OCI-LY3 (cell line): ENCODE data around the gene TCF12.
A peak's percentile ranks its signal among the peaks of the same experiment; 100 is the strongest.
"Not testable (repeated sequence)": the region's sequence is repeated elsewhere in the genome, so short reads cannot be mapped to it uniquely, and the experiment has no call there.

Experiments used
- H2AFZ ChIP-seq: fragments of 200-600, 300-600 bp; shearing (Covaris generic); 2 replicates; pipeline ENCODE4 v1.6.0; 2014; ENCODE audit warnings: antibody characterized with exemption, low read depth, low read length
- H3K27ac ChIP-seq: fragments of 200-600, 300-600 bp; sonication (generic); 2 replicates; pipeline ENCODE4 v1.5.1; 2014; ENCODE audit warnings: mild to moderate bottlenecking, low read length, moderate library complexity, mixed read lengths
- H3K27me3 ChIP-seq: fragments of 200-600, 300-600 bp; sonication (generic); 2 replicates; pipeline ENCODE4 v1.6.1; 2014; ENCODE audit warnings: low read depth, low read length, mixed read lengths
- H3K36me3 ChIP-seq: fragments of 200-600, 300-600 bp; sonication (generic); replicated peaks from 2 replicates; pipeline ENCODE3; 2014; ENCODE audit warnings: low read depth, low read length, mixed read lengths
- H3K4me1 ChIP-seq: fragments of 300-600, 200-600 bp; sonication (generic); 2 replicates; pipeline ENCODE4 v1.6.1; 2014; ENCODE audit warnings: low read length, mixed read lengths
- H3K4me2 ChIP-seq: fragments of 200-600, 300-600 bp; sonication (generic); 2 replicates; pipeline ENCODE4 v1.6.1; 2014; ENCODE audit warnings: low read length, mixed read lengths
- H3K4me3 ChIP-seq: fragments of 300-600, 200-600 bp; sonication (generic); 2 replicates; pipeline ENCODE4 v1.5.1; 2014; ENCODE audit warnings: antibody characterized with exemption, mild to moderate bottlenecking, low read length, moderate library complexity
- H3K79me2 ChIP-seq: fragments of 300-600, 200-600 bp; shearing (Covaris generic); 2 replicates; pipeline ENCODE4 v1.6.1; 2014; ENCODE audit warnings: mild to moderate bottlenecking, low read length, mixed read lengths
- H3K9ac ChIP-seq: fragments of 300-600, 200-600 bp; shearing (Covaris generic); 2 replicates; pipeline ENCODE4 v1.6.0; 2014; ENCODE audit warnings: mild to moderate bottlenecking, low read length, moderate library complexity
- H3K9me3 ChIP-seq: fragments of 200-600, 300-600 bp; shearing (Covaris generic); 2 replicates; pipeline ENCODE4 v1.6.1; 2014; ENCODE audit warnings: low read length, mixed read lengths; ENCODE audit not compliant: insufficient read depth
- H4K20me1 ChIP-seq: fragments of 200-600, 300-600 bp; sonication (generic); 2 replicates; pipeline ENCODE4 v1.6.1; 2016; ENCODE audit warnings: low read length, mixed read lengths; ENCODE audit not compliant: insufficient read depth
- EZH2phosphoT487 ChIP-seq: fragments of 200-600 bp; shearing (Covaris generic); IDR thresholded peaks from 2 replicates; pipeline ENCODE4 v1.6.1; 2018; ENCODE audit warnings: antibody characterized with exemption, mixed run types, low read depth
- TF ChIP-seq, protein P1 (sequence below): fragments of 200-600, 300-600 bp; sonication (generic); IDR thresholded peaks from 2 replicates; pipeline ENCODE4 v1.5.1; 2014; ENCODE audit warnings: antibody characterized with exemption, low read length, low read depth

TCF12 gene

DNA sequence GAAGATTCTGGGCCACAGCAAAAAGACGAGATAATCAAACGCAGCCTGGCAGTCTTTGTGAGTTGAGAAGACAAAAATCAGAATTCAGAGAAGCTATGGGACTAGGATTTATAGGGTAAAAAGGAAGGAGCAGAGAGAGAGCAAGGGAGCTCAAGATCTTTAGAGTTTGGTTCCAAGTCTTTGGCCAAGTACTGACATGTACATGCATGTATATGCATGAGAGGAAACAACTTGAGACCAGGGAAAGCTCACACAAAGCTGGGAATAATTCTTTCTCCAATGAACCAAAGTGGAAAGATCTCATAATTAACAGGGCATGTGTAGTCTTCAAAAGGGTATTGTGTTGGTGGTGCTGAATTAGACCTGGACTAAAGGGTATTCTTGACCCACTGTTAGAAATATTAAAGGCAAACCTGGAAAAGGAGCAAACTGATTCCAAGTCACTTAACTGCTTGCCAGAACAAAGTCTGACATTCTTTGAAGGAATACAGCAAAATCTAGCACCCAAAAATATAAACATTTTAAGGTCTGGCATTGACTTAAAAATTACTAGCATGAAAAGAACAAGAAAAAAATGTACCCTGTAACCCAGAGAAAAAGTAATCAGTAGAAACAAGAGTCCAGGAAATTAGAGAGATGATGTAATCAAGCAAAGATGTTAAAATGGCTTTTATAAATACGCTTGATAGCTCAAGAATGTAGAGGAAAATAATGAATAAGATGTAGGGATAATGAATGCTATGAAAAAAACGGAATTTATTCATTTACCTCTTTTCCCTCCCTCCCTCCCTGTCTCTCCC is 231.8 kb downstream of the TCF12 start:
- no peak overlapping the region for H3K4me3 ChIP-seq
- H2AFZ ChIP-seq: no peak overlapping the region
- H3K4me2 ChIP-seq: no peak overlapping the region
- H3K9me3 ChIP-seq: peaks cover 17% of the 10 kb centered on the region; the same call in 1 of the 2 replicates
- H3K36me3 ChIP-seq: peaks cover 23% of the 10 kb centered on the region
- no peaks in the 10 kb centered on the region for H3K27me3 ChIP-seq
- no peak for TF ChIP-seq EZH2phosphoT487
- TF ChIP-seq, protein P1, sequence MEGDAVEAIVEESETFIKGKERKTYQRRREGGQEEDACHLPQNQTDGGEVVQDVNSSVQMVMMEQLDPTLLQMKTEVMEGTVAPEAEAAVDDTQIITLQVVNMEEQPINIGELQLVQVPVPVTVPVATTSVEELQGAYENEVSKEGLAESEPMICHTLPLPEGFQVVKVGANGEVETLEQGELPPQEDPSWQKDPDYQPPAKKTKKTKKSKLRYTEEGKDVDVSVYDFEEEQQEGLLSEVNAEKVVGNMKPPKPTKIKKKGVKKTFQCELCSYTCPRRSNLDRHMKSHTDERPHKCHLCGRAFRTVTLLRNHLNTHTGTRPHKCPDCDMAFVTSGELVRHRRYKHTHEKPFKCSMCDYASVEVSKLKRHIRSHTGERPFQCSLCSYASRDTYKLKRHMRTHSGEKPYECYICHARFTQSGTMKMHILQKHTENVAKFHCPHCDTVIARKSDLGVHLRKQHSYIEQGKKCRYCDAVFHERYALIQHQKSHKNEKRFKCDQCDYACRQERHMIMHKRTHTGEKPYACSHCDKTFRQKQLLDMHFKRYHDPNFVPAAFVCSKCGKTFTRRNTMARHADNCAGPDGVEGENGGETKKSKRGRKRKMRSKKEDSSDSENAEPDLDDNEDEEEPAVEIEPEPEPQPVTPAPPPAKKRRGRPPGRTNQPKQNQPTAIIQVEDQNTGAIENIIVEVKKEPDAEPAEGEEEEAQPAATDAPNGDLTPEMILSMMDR: no peak
- no peaks in the 10 kb centered on the region for H4K20me1 ChIP-seq
- no peaks in the 10 kb centered on the region for H3K79me2 ChIP-seq
- H3K4me1 ChIP-seq: peaks cover 38% of the 10 kb centered on the region
- no peak overlapping the region for H3K9ac ChIP-seq
- no peak overlapping the region for H3K27ac ChIP-seq

DNA sequence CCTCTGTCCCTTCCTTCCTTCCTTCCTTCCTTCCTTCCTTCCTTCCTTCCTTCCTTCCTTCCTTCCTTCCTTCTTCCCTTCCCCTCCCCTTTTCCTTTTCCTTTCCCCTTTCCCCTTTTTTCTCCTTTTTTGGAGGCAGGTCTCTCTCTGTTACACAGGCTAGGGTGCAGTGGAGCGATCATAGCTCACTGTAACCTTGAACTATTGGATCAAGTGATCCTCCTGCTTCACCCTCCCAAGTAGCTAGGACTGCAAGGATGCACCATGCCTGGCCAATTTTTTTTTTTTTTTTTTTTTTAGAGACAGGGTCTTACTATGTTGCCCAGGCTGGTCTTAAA is 232.4 kb downstream of the TCF12 start:
- H3K79me2 ChIP-seq, H3K4me3 ChIP-seq, H4K20me1 ChIP-seq, H3K27ac ChIP-seq, H3K9ac ChIP-seq, H3K4me2 ChIP-seq, H3K27me3 ChIP-seq, H2AFZ ChIP-seq: not testable (repeated sequence)
- Histone ChIP-seq H3K36me3 (peaks cover 23% of the 10 kb centered on the region), H3K9me3 (peaks cover 17% of the 10 kb centered on the region; the same call in 1 of the 2 replicates), H3K4me1 (peaks cover 38% of the 10 kb centered on the region)

DNA sequence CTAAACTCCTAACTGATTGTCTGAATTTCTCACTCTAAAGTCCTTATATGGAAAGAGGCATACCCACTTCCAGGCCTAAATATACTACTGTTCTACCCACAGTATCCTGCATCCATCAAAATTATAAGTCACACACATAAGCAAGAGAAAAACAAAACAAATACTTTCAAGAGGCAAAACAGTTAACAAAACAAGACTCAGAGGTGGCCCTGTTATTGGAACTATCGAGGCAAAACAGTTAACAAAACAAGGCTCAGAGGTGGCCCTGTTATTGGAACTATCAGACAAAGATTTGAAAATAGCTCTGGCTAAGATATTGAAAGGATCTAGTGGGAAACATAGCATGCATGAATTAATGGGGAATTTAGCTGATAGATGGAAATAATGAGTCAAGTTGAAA is 233.7 kb downstream of the TCF12 start:
- H3K79me2 ChIP-seq: no peaks in the 10 kb centered on the region
- peaks cover 17% of the 10 kb centered on the region; the same call in 1 of the 2 replicates for H3K9me3 ChIP-seq
- TF ChIP-seq EZH2phosphoT487: no peak
- TF ChIP-seq, protein P1: no peak
- H3K27ac ChIP-seq: no peak overlapping the region
- H3K4me2 ChIP-seq: no peak overlapping the region
- peaks cover 23% of the 10 kb centered on the region for H3K36me3 ChIP-seq
- no peak overlapping the region for H2AFZ ChIP-seq
- peaks cover 31% of the 10 kb centered on the region for H3K4me1 ChIP-seq
- no peak overlapping the region for H3K4me3 ChIP-seq
- H3K9ac ChIP-seq: no peak overlapping the region
- H3K27me3 ChIP-seq: no peaks in the 10 kb centered on the region
- H4K20me1 ChIP-seq: no peaks in the 10 kb centered on the region

DNA sequence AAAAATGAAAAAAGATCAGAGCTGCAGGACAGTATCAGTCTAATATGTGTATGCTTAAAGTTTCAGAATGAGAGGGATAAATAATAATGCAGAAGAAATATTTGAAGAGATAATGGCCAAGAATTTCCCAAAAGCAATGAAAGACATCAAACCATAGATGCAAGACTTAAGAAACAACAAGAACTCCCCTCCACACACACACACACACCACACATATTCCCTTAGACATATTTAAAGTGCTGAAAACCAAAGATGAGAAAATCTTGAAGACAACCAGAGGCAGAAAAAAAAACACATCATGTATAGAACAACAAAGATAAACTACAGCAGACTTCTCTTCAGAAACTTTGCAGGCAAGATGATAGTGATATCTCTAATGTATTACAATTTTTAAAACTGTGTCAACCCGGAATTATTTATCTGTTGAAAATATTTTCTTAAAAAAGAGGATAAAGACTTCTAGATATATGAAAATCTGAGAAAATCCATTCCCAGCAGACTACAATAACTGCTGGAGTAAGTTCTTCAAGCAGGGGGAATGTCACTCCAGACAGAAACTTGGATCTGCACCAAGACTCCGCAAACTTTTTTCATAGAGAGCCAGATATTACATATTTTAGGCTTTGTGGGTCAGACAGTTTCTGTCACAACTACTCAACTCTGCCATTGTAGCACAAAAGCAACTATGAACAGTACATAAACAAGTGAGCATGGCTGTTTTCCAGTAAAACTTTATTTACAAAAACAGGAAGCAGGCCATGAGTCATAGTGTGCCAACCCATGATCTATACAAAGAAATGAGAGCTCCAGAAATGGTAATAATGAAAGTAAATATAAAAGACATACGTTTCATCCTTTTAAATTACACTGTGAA is 234.5 kb downstream of the TCF12 start:
- Histone ChIP-seq H4K20me1 (no peaks in the 10 kb centered on the region), H3K27me3 (no peaks in the 10 kb centered on the region), H3K27ac (peak overlapping the region; percentile 51), H3K9ac (no peak overlapping the region), H3K36me3 (peaks cover 23% of the 10 kb centered on the region), H3K4me3 (peak overlapping the region; percentile 20; the same call in 1 of the 2 replicates), H3K4me1 (peaks cover 23% of the 10 kb centered on the region), H3K9me3 (peaks cover 17% of the 10 kb centered on the region; the same call in 1 of the 2 replicates), H3K79me2 (no peaks in the 10 kb centered on the region), H3K4me2 (peak overlapping the region; percentile 52), H2AFZ (no peak overlapping the region)
- no peak for TF ChIP-seq EZH2phosphoT487
- TF ChIP-seq, protein P1: no peak
